Stomach (tissue), 9 donors: ENCODE measurements around the gene LRSAM1. TPM values are rescaled to one million over a fixed set of nuclear protein-coding genes. Genes with fewer than 3 reads are reported as not detected.

Experiments
- DNase-seq, 2 donors: peaks; one replicate each; pipeline versions ENCODE4 v3.0.0 to v3.0.0-alpha.2; 2013 to 2019
- H3K27ac ChIP-seq, 5 donors: fragments of 200-600 bp in 4 of 5; sonication (generic) in 4 of 5; one replicate each; pipeline ENCODE4 v1.5.1; 2013 to 2019; ENCODE audit warnings: mild to moderate bottlenecking in 1 of 5, moderate library complexity in 1 of 5
- H3K27me3 ChIP-seq, 3 donors: fragments of 200-600 bp; sonication (generic); one replicate each; pipeline ENCODE4 v1.5.1; 2017 to 2019; ENCODE audit warnings: mixed run types in 1 of 3
- H3K36me3 ChIP-seq, 4 donors: fragments of 200-600 bp; sonication (generic); 1 replicate in 3 of 4; 2 replicates in 1 of 4; pipeline ENCODE4 v1.5.1; 2016 to 2019
- H3K4me1 ChIP-seq, 4 donors: fragments of 200-600 bp; sonication (generic); one replicate each; pipeline ENCODE4 v1.5.1; 2016 to 2019
- H3K4me3 ChIP-seq, 4 donors: fragments of 200-600 bp; sonication (generic) in 3 of 4; one replicate each; pipeline ENCODE4 v1.5.1; 2016 to 2019; ENCODE audit warnings: mild to moderate bottlenecking in 1 of 4
- H3K9me3 ChIP-seq, 4 donors: fragments of 200-600 bp; sonication (generic); one replicate each; pipeline ENCODE4 v1.5.1; 2016 to 2019
- CTCF ChIP-seq, 7 experiments: fragments of 450-650 bp in 4 of 7; fragments of 200-600 bp in 3 of 7; sonication (generic) in 3 of 7; IDR thresholded peaks; one replicate each; pipeline ENCODE4 v1.5.1; 2016 to 2019; ENCODE audit warnings: antibody characterized with exemption in 7 of 7, control low read depth in 2 of 7, mild to moderate bottlenecking in 1 of 7
- EP300 ChIP-seq: sonication (generic); formaldehyde crosslinking; IDR thresholded peaks from one replicate; pipeline ENCODE4 v1.6.1; 2017; ENCODE audit warnings: antibody characterized with exemption
- POLR2A ChIP-seq, 4 donors: fragments of 450-650 bp; IDR thresholded peaks; one replicate each; pipeline ENCODE4 v1.6.1; 2016; ENCODE audit warnings: antibody characterized with exemption in 4 of 4, control low read depth in 2 of 4, mild to moderate bottlenecking in 1 of 4, moderate library complexity in 1 of 4
- POLR2AphosphoS5 ChIP-seq, 3 donors: sonication (generic); formaldehyde crosslinking; IDR thresholded peaks; one replicate each; pipeline ENCODE4 v1.6.1; 2016; ENCODE audit warnings: antibody characterized with exemption in 3 of 3
- WGBS, 5 donors: extraction: QIAGEN DNeasy Blood & Tissue Kit in 3 of 5; methylation state at CpG; one replicate each; pipeline versions ENCODE4 v1.1.5 to v1.1.7; 2013 to 2018; 5-methylcytosine and 5-hydroxymethylcytosine counted together
- intact Hi-C: fragments of 100-400 bp; cut with DNase I; formaldehyde crosslinking; loops from one replicate; pipeline ENCODE4 v1.15.1; 2023; ENCODE audit warnings: low total_unique reads
- polyA plus RNA-seq, 3 donors: library from polyadenylated mRNA; stranded (reverse); fragments of 200-250 nt; gene quantifications; one replicate each; pipeline ENCODE4 v1.2.3, GENCODE V29; 2013
- total RNA-seq, 5 donors: library from RNA; depleted of rRNA; stranded (reverse); fragments of >200 nt; gene quantifications; one replicate each; pipeline versions ENCODE4 v1.1.0 to v1.2.3, GENCODE V29; 2014 to 2016
- donor health status: healthy with polysubstance abuse.
- donor health status: Bipolar disorder and iron deficiency.
- donor health status: healthy.

LRSAM1 gene
- total and polyA plus RNA-seq, 8 donors = 7.2 to 138 (median 14.0) TPM

DNA sequence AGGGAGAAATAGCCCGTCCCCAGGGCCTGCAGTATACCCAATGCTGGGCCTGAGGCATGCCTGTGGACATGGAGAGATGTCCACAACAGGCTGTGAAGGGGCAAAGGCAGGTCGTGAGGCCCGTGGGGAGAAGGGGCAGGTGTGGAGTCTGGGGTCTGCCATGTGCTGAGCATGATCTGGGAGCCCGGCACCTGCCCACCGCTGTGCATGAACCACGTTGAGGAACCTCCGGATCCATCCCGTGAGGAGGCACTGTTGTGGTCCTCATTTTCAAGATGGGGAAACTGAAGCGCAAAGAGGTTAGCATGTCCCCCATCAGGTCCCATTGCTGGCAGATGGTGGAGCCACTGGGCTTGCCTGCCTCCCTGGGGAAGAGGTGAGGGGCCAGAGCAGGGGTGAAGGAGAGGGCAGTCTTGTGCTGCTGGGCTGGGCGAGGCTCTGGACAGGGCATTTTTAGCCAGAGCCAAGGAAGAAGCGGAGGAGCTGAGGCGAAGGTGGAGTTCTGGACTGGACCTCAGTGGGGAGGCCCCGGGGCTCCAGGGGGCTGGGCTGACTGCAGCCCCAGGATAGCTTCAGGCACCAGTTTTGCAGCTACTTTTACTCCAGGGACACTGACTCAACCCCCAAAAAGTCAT lies 46.5 kb downstream of the LRSAM1 start:
- intact Hi-C loops = no loop called here
- DNase-seq = no peak
- WGBS, 5 donors = 94 to 97% (median 95%) methylated on average over 13 of the region's 13 CpGs
- no peaks in the 10 kb centered on the region for H3K9me3 ChIP-seq
- H3K4me3 ChIP-seq = no peak overlapping the region
- H3K27me3 ChIP-seq = no peaks in the 10 kb centered on the region
- no peak overlapping the region for H3K27ac ChIP-seq
- H3K4me1 ChIP-seq = peaks cover 10 to 25% (median 19%) of the 10 kb centered on the region in 4 donors
- H3K36me3 ChIP-seq = peaks cover 30 to 83% (median 81%) of the 10 kb centered on the region in 4 donors
- TF ChIP-seq POLR2A (IDR thresholded peaks at IDR 0.05) (no peak), EP300 (no peak), POLR2AphosphoS5 (IDR thresholded peaks at IDR 0.05) (no peak), CTCF (IDR thresholded peaks at IDR 0.05) (no peak)

DNA sequence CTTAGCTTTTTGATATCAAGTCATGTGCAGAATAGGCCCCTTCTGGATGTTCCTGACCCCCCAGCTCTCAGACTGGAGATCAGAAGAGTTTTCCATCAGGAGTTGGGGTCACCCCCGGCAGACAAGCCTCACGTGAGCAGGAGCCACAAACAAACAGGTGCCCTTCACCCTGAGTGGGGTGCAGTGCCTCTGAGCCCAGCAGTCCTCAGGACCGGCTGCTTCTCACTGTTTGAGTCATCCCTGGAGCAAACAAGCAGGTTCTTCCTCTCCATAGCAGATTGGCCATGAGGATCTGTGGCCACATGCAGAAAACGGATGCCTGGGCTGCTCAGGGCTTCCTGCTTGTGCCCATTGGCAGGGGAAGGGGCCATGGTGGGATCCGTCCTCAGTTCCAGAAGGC lies 47.0 kb downstream of the LRSAM1 start:
- intact Hi-C loops = no loop called here
- no peak for DNase-seq
- Histone ChIP-seq H3K36me3 (peaks cover 33 to 83% (median 81%) of the 10 kb centered on the region in 4 donors), H3K9me3 (no peaks in the 10 kb centered on the region), H3K4me3 (no peak overlapping the region), H3K27ac (no peak overlapping the region), H3K4me1 (peaks cover 10 to 25% (median 19%) of the 10 kb centered on the region in 4 donors), H3K27me3 (no peaks in the 10 kb centered on the region)
- TF ChIP-seq POLR2AphosphoS5 (IDR thresholded peaks at IDR 0.05) = no peak
- no peak for TF ChIP-seq EP300
- TF ChIP-seq CTCF (IDR thresholded peaks at IDR 0.05) = no peak
- TF ChIP-seq POLR2A (IDR thresholded peaks at IDR 0.05) = no peak
- 85 to 93% (median 88%) methylated on average over 5 of the region's 5 CpGs for WGBS, 5 donors

DNA sequence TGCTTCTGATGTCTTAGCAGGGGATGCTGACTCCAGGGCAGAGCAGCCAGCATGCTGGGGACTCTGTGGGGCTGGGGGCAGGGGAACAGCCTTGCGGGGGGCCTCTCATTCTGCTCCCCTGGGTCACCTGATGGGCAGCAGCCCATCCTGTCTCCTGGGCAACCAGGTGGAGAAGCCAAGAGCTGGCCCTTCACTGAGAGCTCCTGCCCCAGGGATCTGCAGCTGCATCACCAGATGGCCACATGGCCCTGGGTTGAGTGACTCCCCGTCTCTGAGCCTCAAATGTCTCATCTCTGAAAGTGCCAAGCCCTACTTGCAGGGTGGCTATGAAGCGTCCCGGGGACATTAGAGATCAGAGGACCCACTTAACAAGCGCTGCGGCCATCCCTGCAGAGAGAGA lies 49.1 kb downstream of the LRSAM1 start:
- no peaks in the 10 kb centered on the region for H3K27me3 ChIP-seq
- intact Hi-C loops = no loop called here
- H3K4me1 ChIP-seq = peaks cover under 1 to 27% (median 18%) of the 10 kb centered on the region in 4 donors
- H3K27ac ChIP-seq = no peak overlapping the region
- no peaks in the 10 kb centered on the region for H3K9me3 ChIP-seq
- TF ChIP-seq EP300 (no peak), POLR2A (IDR thresholded peaks at IDR 0.05) (no peak), CTCF (IDR thresholded peaks at IDR 0.05) (no peak), POLR2AphosphoS5 (IDR thresholded peaks at IDR 0.05) (no peak)
- no peak for DNase-seq
- H3K4me3 ChIP-seq = no peak overlapping the region
- 79 to 91% (median 87%) methylated on average over 6 of the region's 6 CpGs for WGBS, 5 donors
- peaks cover 40 to 90% (median 86%) of the 10 kb centered on the region in 4 donors for H3K36me3 ChIP-seq

DNA sequence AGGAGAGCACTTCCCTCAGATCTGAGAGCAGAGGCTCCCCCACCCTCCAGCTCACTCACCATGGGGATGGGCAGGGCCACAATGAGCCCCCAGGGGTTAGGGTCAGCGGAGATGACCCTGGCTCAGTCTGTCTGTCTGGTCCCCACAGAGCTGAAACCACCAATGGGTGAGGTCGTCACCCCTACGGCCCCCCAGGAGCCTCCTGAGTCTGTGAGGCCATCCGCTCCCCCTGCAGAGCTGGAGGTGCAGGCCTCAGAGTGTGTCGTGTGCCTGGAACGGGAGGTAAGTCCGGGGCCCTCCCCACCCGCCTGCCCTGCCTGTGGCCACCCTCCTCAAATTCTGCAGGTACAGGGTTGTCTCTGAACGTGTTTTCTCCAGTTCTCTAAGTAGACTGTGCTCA lies 49.6 kb downstream of the LRSAM1 start:
- H3K27me3 ChIP-seq = no peaks in the 10 kb centered on the region
- no peak for DNase-seq
- H3K27ac ChIP-seq = no peak overlapping the region
- WGBS, 5 donors = 81 to 89% (median 85%) methylated on average over 8 to 9 of the region's 9 CpGs
- intact Hi-C loops = no loop called here
- no peaks in the 10 kb centered on the region for H3K9me3 ChIP-seq
- peaks cover 40 to 90% (median 86%) of the 10 kb centered on the region in 4 donors for H3K36me3 ChIP-seq
- peaks cover 0 to 27% (median 17%) of the 10 kb centered on the region in 4 donors for H3K4me1 ChIP-seq
- no peak for TF ChIP-seq POLR2A (IDR thresholded peaks at IDR 0.05)
- no peak for TF ChIP-seq EP300
- no peak for TF ChIP-seq CTCF (IDR thresholded peaks at IDR 0.05)
- TF ChIP-seq POLR2AphosphoS5 (IDR thresholded peaks at IDR 0.05) = no peak
- no peak overlapping the region for H3K4me3 ChIP-seq
